GM12878 (cell line): ENCODE results near the gene SLC15A3. TPM values are rescaled to one million over a fixed set of nuclear protein-coding genes. Genes with fewer than 3 reads are reported as not detected.
A peak's percentile ranks its signal among the peaks of the same experiment; 100 is the strongest.

Experiments
- ASH2L ChIP-seq: fragments of 300-600, 200-600 bp; sonication (generic); IDR thresholded peaks from 2 replicates; pipeline ENCODE4 v1.6.1; 2017; ENCODE audit warnings: low read depth, mild to moderate bottlenecking, borderline replicate concordance
- CEBPB ChIP-seq, 2 experiments: fragments of 150-350 bp in 1 of 2; IDR thresholded peaks; 2 replicates each; pipeline ENCODE4 v1.6.1; 2012 to 2014; ENCODE audit warnings: low read depth in 2 of 2, low read length in 2 of 2, borderline replicate concordance in 1 of 2, inconsistent platforms in 1 of 2
- EED ChIP-seq: sonication (generic); IDR thresholded peaks from 2 replicates; pipeline ENCODE4 v1.6.1; 2016; ENCODE audit warnings: antibody characterized with exemption, low read depth
- ELK1 ChIP-seq: IDR thresholded peaks from 2 replicates; pipeline ENCODE4 v1.6.1; 2012; ENCODE audit warnings: low read depth, low read length, improper control_type of control experiment
- HSF1 ChIP-seq: fragments of 150-350 bp; IDR thresholded peaks from 2 replicates; pipeline ENCODE4 v1.6.1; 2014; ENCODE audit warnings: mild to moderate bottlenecking, low read depth, low read length
- MYB ChIP-seq: fragments of 150-350 bp; IDR thresholded peaks from 2 replicates; pipeline ENCODE4 v1.6.1; 2014; ENCODE audit warnings: mild to moderate bottlenecking, low read depth, low read length, borderline replicate concordance
- NKRF ChIP-seq: fragments of 450-650 bp; conservative IDR thresholded peaks from 2 replicates; pipeline ENCODE4 v1.6.1; 2017; ENCODE audit warnings: mild to moderate bottlenecking, moderate library complexity
- PAX5 ChIP-seq: IDR thresholded peaks from 2 replicates; pipeline ENCODE4 v1.6.1; 2011; ENCODE audit warnings: low read depth, low read length, borderline replicate concordance
- PBX3 ChIP-seq: IDR thresholded peaks from 2 replicates; pipeline ENCODE4 v1.6.1; 2011; ENCODE audit warnings: mild to moderate bottlenecking, low read depth, low read length, moderate library complexity; ENCODE audit not compliant: insufficient replicate concordance
- POLR2AphosphoS5 ChIP-seq: IDR thresholded peaks from 2 replicates; pipeline ENCODE4 v1.6.1; 2011; ENCODE audit warnings: mild to moderate bottlenecking, low read length, inconsistent platforms
- RB1 ChIP-seq: fragments of 450-650 bp; formaldehyde crosslinking; IDR thresholded peaks from 2 replicates; pipeline ENCODE4 v1.6.1; 2017; ENCODE audit warnings: mild to moderate bottlenecking, borderline replicate concordance
- SREBF2 ChIP-seq: IDR thresholded peaks from 2 replicates; pipeline ENCODE4 v1.6.1; 2012; ENCODE audit warnings: mild to moderate bottlenecking, low read length
- YY1 ChIP-seq: IDR thresholded peaks from 2 replicates; pipeline ENCODE4 v1.6.1; 2011; ENCODE audit warnings: low read depth, mild to moderate bottlenecking, low read length
- ZBTB4 ChIP-seq: fragments of 450-650 bp; formaldehyde crosslinking; IDR thresholded peaks from 2 replicates; pipeline ENCODE4 v1.4.0; 2022; ENCODE audit warnings: mild to moderate bottlenecking, moderate library complexity
- polyA plus RNA-seq, 11 experiments: library from polyadenylated mRNA; depleted of rRNA in 4 of 11; unstranded in 6 of 11; stranded (reverse) in 5 of 11; fragments of >200 nt; fragmentation: Nextera tagmentation in 4 of 11; fragmentation: Illumina TruSeq in 1 of 11; extraction: Ambion mirVana in 4 of 11; extraction: Trizol in 1 of 11; gene quantifications; 1 replicate in 1 of 11; 2 replicates in 10 of 11; pipeline versions ENCODE4 v1.2.1 to v1.2.3, GENCODE V29; 2011 to 2016; ENCODE audit warnings: inconsistent platforms in 2 of 11, missing spikeins in 2 of 11, low read depth in 1 of 11
- total RNA-seq, 4 experiments: library from RNA; depleted of rRNA in 3 of 4; stranded (reverse); fragments of >200 nt in 3 of 4; fragmentation: Illumina TruSeq in 1 of 4; extraction: Trizol in 1 of 4; gene quantifications; 2 replicates each; pipeline versions ENCODE4 v1.2.1 to v1.2.3, GENCODE V29; 2013 to 2021

Gene SLC15A3
- total and polyA plus RNA-seq, 10 of the 15 experiments (the other 5 are each of a cell fraction or from before 2014, with no cell fraction given): 17.7 to 102 (median 55.8) TPM

GRCh38 chr11:60906132-60906972 is 45.6 kb downstream of the SLC15A3 start, which contains the start of gene PRPF19 (continued):
- TF ChIP-seq NKRF (peak; percentile 81), CEBPB (IDR thresholded peaks at IDR 0.05; ENCODE audit: borderline replicate concordance in 1 of 2, low read depth in 2 of 2, low read length in 2 of 2) (no peak), YY1 (peak; percentile 86; the same call in 1 of the 2 replicates), HSF1 (no peak), ASH2L (0 out of 2 replicates have a peak, but pooled peaks have one; percentile 63), PAX5 (peak; percentile 11; the same call in 1 of the 2 replicates), PBX3 (no peak), SREBF2 (no peak), ZBTB4 (CRISPR knock-in tag) (no peak), RB1 (no peak), POLR2AphosphoS5 (peak; percentile 96), ELK1 (no peak; the same call in 1 of the 2 replicates), MYB (no peak), EED (no peak; the same call in 1 of the 2 replicates)
